SIG-M5 (cell line): Measurements from ENCODE around the gene SBF1.

Source experiments
- DNase-seq: peaks from one replicate; lab custom pipeline; 2025; lab: John Stamatoyannopoulos, UW

The SBF1 gene

GRCh38 chr22:50505776-50506610 lies 31.2 kb upstream of the SBF1 start:
- no peak for DNase-seq

DNA sequence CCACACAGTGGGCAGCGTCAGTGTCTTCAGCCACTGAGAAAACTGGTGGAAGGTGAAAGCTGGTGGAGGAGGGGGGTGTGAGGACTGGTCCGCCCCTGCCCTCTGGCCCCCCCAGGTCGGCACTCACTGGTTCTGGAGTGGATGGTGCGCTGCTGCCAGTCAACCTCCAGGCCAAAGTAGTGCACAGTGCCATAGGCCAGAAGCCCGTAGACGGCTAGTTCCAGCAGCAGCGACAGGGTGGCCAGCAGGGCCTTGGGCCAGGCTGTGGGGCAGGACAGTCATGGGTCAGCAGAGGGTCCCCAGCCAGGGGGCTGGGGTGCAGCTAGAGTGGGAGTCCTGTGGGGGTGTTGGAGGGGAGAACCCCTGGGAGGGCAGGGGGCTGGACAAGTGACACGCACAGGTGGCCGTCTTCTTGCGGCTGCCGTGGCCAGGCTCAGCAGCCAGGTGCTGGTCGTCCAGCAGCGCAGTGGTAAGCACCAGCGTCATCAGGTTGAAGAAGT lies 30.5 kb upstream of the SBF1 start:
- no peak for DNase-seq

- DNase-seq, result no peak
Measured at GRCh38 chr22:50504369-50505211, 29.8 kb upstream of the SBF1 start.

- DNase-seq, result no peak
Measured at GRCh38 chr22:50503475-50504145, 28.8 kb upstream of the SBF1 start.

DNA sequence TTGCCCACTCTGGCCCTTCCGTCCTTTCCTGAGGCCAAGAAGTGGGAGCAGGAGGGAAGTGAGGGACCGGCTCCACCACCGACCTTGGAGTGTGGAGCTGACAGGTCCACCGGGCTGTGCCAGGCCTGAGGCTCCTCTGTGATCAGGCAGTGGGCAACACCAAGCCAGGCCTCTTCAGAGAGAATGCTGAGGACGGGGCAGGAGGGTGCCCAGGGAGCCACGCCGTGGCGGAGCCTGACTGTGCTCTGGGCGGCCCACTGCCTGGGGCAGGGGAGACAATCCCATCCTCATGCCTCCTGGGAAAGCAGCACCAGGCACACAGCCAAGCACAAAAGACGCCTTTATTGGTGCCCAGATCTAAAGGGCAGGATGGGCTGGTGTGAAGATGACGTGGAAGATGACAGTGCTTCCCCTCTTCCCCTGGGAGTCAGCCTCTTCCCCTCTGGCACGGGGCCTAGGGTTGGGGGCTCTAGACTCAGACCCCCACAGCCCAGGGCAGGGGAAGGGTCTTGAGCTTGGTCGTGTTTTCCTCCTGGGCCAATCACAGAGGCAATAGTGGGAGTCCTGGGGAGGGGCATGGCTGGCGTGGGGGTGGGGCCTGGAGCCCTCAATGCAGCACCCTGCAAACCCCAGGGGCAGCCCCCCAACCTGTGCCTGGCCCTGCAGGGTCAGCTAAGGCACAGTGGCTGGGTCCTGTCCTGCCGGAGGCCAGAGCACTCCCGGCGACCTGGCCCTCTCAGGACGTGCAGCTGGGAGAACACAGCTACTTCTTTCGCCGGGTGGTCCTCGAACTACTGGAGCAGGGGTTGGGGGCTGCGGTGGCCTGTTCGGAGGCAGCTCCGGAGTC lies 28.0 kb upstream of the SBF1 start:
- DNase-seq, result no peak

DNA sequence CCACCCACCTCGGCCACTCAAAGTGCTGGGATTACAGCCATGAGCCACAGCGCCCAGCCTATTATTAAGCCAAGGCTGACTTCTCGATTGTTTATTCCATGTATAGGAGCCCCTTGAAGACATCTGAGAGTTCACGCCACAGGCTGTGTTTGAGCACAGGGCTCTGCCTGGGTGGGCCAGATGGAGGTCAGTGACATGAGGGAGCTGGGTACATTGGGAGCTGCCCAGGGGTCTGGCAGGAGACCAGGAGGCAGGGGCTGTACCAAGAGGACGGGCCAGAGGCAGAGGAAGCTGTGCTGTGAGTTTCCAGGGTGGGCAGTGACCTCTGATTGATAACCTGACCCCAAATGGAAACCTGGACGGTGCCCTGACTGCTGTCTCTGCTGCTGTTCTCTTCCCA lies 27.3 kb upstream of the SBF1 start:
- DNase-seq, result no peak

DNA sequence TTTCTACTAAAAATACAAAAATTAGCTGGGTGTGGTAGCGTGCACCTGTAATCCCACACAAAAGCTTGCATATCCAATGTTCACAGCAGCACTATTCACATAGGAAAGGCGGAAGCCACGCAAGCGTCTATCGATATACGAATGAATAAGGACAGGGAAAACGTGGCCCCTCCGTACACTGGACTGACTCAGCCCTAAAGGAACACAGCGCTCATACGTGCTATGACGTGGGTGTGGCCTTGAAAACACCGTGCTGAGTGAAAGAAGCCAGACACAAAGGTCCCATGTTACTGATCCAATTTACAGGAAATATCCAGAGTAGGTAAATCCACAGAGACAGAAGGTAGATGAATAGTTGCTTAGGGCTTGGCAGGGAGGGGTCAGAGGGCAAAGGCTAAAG lies 25.6 kb upstream of the SBF1 start:
- no peak for DNase-seq

GRCh38 chr22:50498322-50498890 lies 23.6 kb upstream of the SBF1 start:
- DNase-seq, result no peak

- no peak for DNase-seq
Measured at GRCh38 chr22:50497093-50497492, 22.3 kb upstream of the SBF1 start.

DNA sequence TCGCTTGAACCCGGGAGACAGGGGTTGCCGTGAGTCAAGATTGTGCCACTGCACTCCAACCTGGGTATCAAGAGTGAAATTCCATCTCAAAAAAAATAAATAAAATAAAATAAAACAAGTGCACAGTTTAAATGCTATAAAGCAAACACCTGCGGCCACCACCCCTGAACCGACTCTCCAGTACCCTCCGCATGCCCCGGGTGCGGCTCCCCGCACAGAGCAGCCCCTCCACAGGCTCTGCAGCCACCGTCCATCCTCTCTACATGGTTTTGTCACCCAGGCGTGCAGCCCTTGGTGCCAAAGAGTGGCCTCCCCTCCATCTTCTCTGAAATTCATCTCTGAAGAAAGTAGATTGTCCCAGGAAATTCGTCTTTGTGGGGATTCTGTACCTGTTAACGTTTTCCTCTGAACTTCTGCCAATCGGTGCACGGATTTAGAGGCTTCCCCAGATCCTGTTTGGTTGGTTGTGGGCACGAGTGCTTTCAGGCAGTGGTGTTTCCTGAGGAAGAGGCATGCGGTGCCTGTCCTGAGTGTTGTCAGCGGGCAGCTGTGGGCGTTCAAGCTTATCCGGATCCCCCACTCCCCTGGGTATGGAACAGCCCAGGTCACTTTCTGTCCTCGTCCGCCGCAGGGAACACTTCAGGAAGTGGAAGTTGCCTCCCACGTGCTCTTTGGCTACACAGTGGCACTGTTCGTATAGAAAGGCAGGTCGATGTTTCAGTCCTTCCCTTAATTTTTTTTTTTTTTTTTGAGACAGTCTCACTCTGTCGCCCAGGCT lies 15.9 kb upstream of the SBF1 start:
- DNase-seq, result no peak

DNA sequence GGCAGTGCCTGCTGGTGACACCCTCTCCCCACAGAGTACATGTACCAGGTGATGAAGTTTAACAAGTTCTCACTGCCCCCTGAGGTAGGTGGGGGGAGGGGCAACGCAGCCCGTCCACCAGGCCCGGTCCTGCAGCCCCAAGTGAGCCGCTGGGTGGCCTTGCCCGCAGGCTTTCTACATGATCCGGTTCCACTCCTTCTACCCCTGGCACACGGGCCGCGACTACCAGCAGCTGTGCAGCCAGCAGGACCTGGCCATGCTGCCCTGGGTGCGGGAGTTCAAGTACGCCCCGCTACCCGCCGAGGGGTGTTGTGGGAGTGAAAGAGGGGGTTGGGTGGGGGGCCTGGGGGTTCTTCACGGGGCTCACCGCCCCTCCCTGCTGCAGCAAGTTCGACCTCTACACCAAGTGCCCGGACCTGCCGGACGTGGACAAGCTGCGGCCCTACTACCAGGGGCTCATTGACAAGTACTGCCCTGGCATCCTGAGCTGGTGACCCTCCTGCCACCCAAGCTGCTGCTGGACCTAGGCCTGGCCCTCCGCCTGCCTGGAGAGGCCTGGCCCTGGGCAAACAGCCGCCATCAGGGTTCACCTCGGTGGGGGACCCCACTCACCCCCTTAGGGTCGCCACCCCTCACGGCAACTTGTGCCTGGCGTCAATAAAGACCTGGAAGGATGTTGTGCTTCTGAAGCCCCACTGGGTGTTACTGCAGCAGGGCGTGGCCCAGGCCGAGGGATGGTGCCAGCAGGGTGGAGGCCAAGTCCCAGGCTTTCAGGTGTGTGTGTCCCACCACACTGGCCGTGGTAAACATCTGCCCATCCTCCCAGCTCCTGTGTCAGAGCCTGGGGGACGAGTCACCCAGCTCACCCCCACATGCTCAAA lies 14.8 kb upstream of the SBF1 start:
- DNase-seq, result no peak

DNA sequence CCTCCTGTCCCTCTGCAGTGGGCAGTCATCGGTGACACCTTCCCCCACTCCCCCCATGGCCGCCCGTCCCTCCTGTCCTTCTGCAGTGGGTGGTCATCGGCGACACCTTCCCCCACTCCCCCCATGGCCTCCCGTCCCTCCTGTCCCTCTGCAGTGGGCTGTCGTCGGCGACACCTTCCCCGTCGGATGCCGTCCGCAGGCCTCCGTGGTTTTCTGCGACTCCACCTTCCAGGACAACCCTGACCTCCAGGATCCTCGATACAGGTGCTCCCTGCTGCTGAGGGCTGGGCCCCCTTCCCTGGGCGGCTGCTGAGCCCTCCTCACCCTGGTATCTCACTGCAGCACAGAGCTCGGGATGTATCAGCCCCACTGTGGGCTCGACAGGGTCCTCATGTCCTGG lies 14.1 kb upstream of the SBF1 start:
- no peak for DNase-seq

- no peak for DNase-seq
Measured at GRCh38 chr22:50488006-50488677, 13.3 kb upstream of the SBF1 start.

DNA sequence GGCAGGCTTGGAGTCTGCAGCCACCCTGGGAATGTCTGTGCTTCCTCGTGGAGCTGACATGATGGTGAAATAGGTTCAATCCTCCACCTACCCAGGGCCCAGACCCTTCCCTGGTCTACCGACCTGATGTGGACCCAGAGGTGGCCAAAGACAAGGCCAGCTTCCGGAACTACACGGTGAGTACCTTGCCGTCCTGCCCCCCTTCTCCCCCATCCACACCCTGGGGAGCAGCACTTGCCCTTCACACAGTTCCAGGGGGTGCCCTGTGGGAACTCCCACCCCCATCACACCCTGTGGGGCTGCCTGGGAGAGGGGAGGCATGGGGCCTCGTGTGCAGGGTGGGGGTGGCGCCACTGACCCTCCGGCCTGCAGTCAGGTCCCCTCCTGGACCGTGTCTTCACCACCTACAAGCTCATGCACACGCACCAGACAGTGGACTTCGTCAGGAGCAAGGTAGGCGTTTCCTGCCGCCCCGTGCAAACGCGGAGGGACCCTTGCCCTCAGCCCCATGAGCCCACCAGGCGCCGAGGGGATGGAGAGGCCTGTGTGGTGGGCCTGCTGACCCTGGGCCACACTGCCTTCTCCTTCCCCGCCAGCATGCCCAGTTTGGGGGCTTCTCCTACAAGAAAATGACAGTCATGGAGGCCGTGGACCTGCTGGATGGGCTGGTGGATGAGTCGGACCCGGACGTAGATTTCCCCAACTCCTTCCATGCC lies 12.6 kb upstream of the SBF1 start:
- DNase-seq, result no peak

- no peak for DNase-seq
Measured at GRCh38 chr22:50486561-50487289, 11.9 kb upstream of the SBF1 start, which contains the start of gene MIOX. Gene MIOX, plus strand, starts transcription at chr22:50486859. Its CDS starts 39 bp downstream, at chr22:50486898.

- DNase-seq, result no peak
Measured at GRCh38 chr22:50485221-50486131, 10.6 kb upstream of the SBF1 start.
